ENCODE results near the gene XYLT2. TPM values are rescaled to one million over a fixed set of nuclear protein-coding genes. Genes with fewer than 3 reads are reported as not detected.
A peak's percentile ranks its signal among the peaks of the same experiment; 100 is the strongest.
"Not testable (repeated sequence)": the region's sequence is repeated elsewhere in the genome, so short reads cannot be mapped to it uniquely, and the experiment has no call there.

Gene XYLT2
- polyA plus RNA-seq (ENCODE audit: insufficient read length in 4 of 4): 10 to 100 TPM; 18.2 to 24.5 (median 19.1) TPM

GRCh38 chr17:50345432-50346312 is at the start of gene XYLT2:
Gene XYLT2, plus strand, starts transcription at chr17:50346126. Its CDS starts 15 bp downstream, at chr17:50346141.
- peak in 3 of 4 donors; percentile 75 to 81 (median 81) for DNase-seq (ENCODE audit: low read depth in 4 of 4, low spot score in 3 of 4)

GRCh38 chr17:50297407-50297865 is 48.5 kb upstream of the XYLT2 start:
- no peak for DNase-seq (ENCODE audit: low read depth in 4 of 4, low spot score in 3 of 4)

DNA sequence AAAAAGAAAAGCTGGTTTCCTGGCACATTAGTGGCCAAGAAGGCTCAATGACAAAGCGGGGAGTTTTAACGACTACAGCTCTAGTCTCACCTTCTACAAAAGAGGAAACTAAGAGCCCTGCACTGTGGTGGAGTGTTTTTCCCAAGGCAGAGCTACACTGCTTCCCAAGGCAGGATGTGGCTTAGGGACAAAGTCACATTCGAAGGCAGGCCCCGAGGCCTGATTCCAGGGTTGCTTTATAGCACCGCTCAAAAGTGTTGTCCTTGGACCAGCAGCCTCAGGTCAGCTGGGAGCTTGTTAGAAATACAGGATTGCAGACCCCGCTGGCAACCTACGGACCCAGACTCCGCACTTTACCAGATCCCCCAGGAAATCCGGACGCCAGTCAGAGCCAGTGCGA is 47.9 kb upstream of the XYLT2 start:
- DNase-seq (ENCODE audit: low read depth in 4 of 4, low spot score in 3 of 4): no peak

GRCh38 chr17:50299776-50300175 is 46.1 kb upstream of the XYLT2 start:
- DNase-seq (ENCODE audit: low read depth in 4 of 4, low spot score in 3 of 4): no peak

DNA sequence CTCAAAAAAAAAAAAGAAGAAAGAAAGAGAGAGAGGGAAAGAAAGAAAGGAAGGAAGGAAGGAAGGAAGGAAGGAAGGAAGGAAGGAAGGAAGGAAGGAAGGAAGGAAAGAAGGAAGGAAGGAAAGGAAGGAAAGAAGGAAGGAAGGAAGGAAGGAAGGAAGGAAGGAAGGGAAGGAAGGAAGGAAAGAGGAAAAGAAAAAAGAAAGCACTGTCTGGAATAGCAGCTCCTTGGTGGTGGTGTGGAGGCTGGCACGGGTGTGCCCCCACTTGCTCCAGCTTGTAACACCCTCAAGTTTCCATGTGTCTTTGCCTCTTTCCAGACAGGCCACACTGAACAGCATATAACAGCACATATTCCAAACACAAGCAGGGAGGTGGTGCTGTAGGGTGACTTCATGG is 45.1 kb upstream of the XYLT2 start:
- not testable (repeated sequence) for DNase-seq (ENCODE audit: low read depth in 4 of 4, low spot score in 3 of 4)

- DNase-seq (ENCODE audit: low read depth in 4 of 4, low spot score in 3 of 4): no peak
Measured at GRCh38 chr17:50301891-50302584, 43.9 kb upstream of the XYLT2 start.

- DNase-seq (ENCODE audit: low read depth in 4 of 4, low spot score in 3 of 4): no peak
Measured at GRCh38 chr17:50303051-50303450, 42.9 kb upstream of the XYLT2 start.

GRCh38 chr17:50303596-50303995 is 42.3 kb upstream of the XYLT2 start:
- no peak for DNase-seq (ENCODE audit: low read depth in 4 of 4, low spot score in 3 of 4)

- DNase-seq (ENCODE audit: low read depth in 4 of 4, low spot score in 3 of 4): no peak
Measured at GRCh38 chr17:50304781-50305404, 41.0 kb upstream of the XYLT2 start.

GRCh38 chr17:50307654-50308053 is 38.3 kb upstream of the XYLT2 start:
- no peak for DNase-seq (ENCODE audit: low read depth in 4 of 4, low spot score in 3 of 4)

DNA sequence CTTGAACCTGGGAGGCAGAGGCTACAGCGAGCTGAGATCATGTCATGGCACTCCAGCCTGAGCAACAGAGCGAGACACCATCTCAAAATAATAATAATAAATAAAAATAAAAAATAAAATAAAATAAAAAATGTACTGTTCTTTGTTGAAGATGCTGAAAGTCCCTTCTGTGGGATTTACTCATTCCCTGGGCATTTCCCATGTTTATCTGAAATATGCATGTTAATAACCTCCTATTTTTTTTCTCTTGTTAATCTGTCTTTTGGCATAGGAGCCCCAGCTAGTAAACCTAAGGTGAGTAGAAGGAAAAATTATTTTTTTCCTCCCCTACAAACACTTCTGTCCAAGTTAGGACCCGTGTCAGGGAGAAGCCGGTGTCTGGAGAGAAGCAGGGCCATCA is 37.3 kb upstream of the XYLT2 start:
- DNase-seq (ENCODE audit: low read depth in 4 of 4, low spot score in 3 of 4): no peak

DNA sequence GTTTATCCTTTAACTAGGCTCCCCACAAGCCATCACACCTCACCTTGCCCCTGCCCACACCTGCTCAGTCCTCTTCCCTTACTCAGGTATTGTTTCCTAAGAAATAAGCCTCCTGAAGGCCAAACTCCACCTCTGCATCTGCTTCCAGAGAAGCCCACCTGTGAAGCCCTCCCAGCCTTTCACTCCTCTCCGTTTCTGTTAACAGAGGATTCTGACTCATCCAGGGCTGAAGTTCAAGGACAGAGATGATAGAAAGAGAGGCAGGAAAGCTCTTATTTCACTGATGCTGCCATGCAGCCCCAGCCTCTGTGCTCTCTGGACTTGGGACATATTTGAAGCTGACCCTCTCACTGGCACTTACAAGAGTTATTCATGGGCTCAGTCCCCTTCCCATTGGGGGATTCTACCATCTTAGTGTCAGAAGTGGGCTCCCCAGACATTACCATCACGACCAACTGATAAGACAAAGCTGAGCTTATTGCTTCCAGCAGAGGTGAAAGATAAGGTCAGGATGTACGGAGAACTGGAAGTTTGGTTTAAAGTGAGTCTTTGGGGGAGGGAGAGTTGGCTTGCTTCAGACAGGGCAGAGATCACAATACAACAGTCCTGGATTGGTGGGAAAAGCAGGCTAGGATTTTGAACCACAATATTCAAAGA is 35.3 kb upstream of the XYLT2 start:
- DNase-seq (ENCODE audit: low read depth in 4 of 4, low spot score in 3 of 4): no peak

DNA sequence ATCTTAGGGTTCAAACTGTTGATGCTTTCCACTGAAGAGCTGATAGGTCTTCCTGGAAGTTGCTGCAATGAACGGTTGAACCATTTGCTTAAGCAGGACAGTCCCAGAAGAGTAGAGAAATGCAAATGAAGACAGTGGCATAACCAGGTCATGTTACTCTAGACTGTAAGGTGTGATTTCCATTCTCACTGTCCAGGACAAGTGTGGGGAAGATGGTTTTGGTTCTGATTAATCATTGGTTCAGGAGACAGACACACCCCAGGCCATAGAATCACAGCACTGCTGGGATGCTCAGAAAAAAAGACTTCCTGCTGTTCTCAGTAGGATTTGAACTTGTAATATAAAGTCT is 34.8 kb upstream of the XYLT2 start:
- DNase-seq (ENCODE audit: low read depth in 4 of 4, low spot score in 3 of 4): no peak

DNA sequence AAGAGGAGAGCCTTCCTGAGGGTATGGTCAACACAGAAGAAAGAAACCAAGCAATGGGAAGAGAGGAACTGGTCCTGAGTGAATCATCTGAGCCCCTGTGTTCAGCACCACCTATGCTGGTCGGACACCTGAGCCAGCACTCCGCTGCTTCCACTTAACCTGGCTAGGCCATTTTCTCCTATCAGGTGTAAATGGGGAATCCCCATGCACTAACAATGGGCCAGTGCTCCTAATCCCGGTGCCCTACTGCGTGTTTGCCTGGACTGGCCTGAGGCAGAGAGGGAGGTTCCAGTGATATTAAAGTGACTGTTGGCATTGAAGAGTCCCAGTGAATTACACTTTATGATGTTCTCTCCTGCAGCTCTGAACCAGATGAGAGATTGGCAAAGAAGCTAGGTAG is 34.4 kb upstream of the XYLT2 start:
- DNase-seq (ENCODE audit: low read depth in 4 of 4, low spot score in 3 of 4): no peak

GRCh38 chr17:50312308-50312707 is 33.6 kb upstream of the XYLT2 start:
- DNase-seq (ENCODE audit: low read depth in 4 of 4, low spot score in 3 of 4): no peak

DNA sequence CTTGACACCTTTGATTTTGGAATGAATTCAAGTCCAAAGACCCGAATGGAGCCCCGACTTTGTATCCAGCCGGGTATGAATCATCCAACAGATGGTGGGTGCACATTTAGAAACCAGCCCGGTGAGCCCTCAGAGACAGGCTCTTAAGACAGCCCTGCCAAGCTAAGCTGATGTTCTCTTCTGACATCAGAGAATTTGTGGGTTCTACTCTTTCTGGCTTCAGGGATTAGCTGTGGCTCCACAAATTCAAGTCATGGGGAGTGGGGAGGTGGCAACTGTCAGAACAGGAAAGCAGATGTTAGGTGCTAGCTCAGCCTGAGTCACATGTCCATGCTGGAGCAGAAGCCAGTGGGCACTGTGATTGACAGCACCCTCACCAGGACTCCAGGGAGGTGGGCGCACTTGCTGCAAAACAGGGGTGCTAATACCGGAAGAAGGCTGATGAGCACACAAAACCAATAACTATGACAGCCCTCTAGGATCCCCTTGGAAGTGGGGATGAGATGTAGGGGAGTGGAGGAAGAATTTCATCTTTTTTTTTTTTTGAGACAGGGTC is 31.4 kb upstream of the XYLT2 start:
- DNase-seq (ENCODE audit: low read depth in 4 of 4, low spot score in 3 of 4): no peak

- DNase-seq (ENCODE audit: low read depth in 4 of 4, low spot score in 3 of 4): no peak
Measured at GRCh38 chr17:50316016-50316587, 29.8 kb upstream of the XYLT2 start.

DNA sequence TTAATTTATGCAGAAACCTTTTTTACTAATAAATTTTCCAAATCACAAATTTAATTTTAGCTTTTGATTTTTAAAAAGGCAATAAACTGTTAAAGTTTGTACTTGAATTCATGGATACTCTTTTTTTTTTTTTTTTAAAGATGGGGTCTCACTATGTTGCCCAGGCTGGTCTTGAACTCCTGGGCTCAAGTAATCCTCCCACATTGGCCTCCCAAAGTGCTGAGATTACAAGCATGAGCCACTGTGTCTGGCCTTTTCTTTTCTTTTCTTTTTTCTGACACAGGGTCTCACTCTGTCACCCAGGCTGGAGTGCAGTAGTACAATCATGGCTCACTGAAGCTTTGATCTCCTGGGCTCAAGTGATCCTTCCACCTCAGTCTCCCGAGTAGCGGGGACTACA is 29.3 kb upstream of the XYLT2 start:
- DNase-seq (ENCODE audit: low read depth in 4 of 4, low spot score in 3 of 4): not testable (repeated sequence)

DNA sequence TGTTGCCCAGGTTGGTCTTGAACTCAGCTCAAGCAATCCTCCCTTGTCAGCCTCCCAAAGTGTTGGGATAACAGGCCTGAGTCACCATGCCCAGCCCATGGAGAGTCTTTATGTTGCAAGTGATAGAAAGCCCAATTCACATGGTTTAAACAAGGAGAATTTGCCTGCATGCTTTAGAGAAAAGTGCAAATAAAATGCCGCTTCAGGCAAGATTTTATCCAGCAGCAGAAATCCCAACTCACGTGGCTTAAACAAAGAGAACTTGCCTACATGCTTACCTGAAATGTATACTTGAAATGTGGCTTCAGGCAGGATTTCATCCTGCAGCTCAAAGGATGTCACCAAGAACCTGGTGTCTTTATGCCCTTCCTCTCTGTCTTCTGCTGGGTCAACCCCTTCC is 28.8 kb upstream of the XYLT2 start:
- DNase-seq (ENCODE audit: low read depth in 4 of 4, low spot score in 3 of 4): no peak
